SK-N-SH (cell line): ENCODE measurements around the gene CUL9. TPM values are rescaled to one million over a fixed set of nuclear protein-coding genes. Genes with fewer than 3 reads are reported as not detected.

Experiments used
- CTCF ChIA-PET: fragments of 300-600, 350-600 bp; formaldehyde crosslinking; extraction: SDS; loops from one replicate; lab custom pipeline; 2021; lab: Yijun Ruan, JAX
- POLR2A ChIA-PET: fragments of 350-600 bp; sonication (Branson Sonifier 250); formaldehyde crosslinking; extraction: SDS; loops from one replicate; lab custom pipeline; 2020; ENCODE audit warnings: antibody characterized with exemption, inconsistent platforms; lab: Yijun Ruan, JAX
- DNase-seq: peaks from one replicate; pipeline ENCODE4 v3.0.0; 2012
- H2AFZ ChIP-seq: fragments of 200-600 bp; sonication (generic); 2 replicates; pipeline ENCODE4 v1.8.1; 2016; ENCODE audit warnings: antibody characterized with exemption, mild to moderate bottlenecking, low read depth
- H3F3A ChIP-seq: fragments of 200-600 bp; sonication (generic); replicated peaks from 2 replicates; pipeline ENCODE3; 2016; ENCODE audit warnings: antibody characterized with exemption, mild to moderate bottlenecking; ENCODE audit not compliant: insufficient read depth
- H3K27ac ChIP-seq, 2 experiments: fragments of 200-500 bp in 1 of 2; fragments of 200-600 bp in 1 of 2; sonication (Bioruptor generic) in 1 of 2; sonication (generic), shearing (Covaris generic) in 1 of 2; 2 replicates each; pipeline versions ENCODE4 v1.5.1 to v1.6.1; 2014 to 2016; ENCODE audit warnings: low read depth in 2 of 2, inconsistent platforms in 1 of 2, low read length in 1 of 2, mild to moderate bottlenecking in 1 of 2, mixed read lengths in 1 of 2
- H3K27me3 ChIP-seq: fragments of 200-600 bp; sonication (generic), shearing (Covaris generic); 2 replicates; pipeline ENCODE4 v1.6.1; 2016; ENCODE audit warnings: mixed run types; ENCODE audit not compliant: insufficient read depth
- H3K36me3 ChIP-seq, 2 experiments: fragments of 200-500 bp in 1 of 2; fragments of 200-600 bp in 1 of 2; sonication (Bioruptor generic) in 1 of 2; sonication (generic) in 1 of 2; replicated peaks in 1 of 2; 2 replicates each; pipeline versions ENCODE3 to v1.5.1; 2014 to 2016; ENCODE audit warnings: low read length in 1 of 2, mild to moderate bottlenecking in 1 of 2; ENCODE audit not compliant: insufficient read depth in 2 of 2, control insufficient read depth in 1 of 2
- H3K4me1 ChIP-seq, 2 experiments: fragments of 200-500 bp in 1 of 2; fragments of 200-600 bp in 1 of 2; sonication (Bioruptor generic) in 1 of 2; sonication (generic), shearing (Covaris generic) in 1 of 2; 2 replicates each; pipeline versions ENCODE4 v1.5.1 to v1.6.1; 2014 to 2016; ENCODE audit warnings: low read depth in 1 of 2, low read length in 1 of 2, mixed run types in 1 of 2; ENCODE audit not compliant: insufficient read depth in 2 of 2, control insufficient read depth in 1 of 2
- H3K4me2 ChIP-seq: fragments of 200-600 bp; sonication (generic), shearing (Covaris generic); 2 replicates; pipeline ENCODE4 v1.6.1; 2017; ENCODE audit warnings: mixed run types
- H3K4me3 ChIP-seq, 2 experiments: fragments of 200-500 bp in 1 of 2; fragments of 200-600 bp in 1 of 2; sonication (Bioruptor generic) in 1 of 2; sonication (generic), shearing (Covaris generic) in 1 of 2; 2 replicates each; pipeline versions ENCODE4 v1.5.1 to v1.8.1; 2014 to 2016; ENCODE audit warnings: low read depth in 2 of 2, inconsistent platforms in 1 of 2, low read length in 1 of 2, mild to moderate bottlenecking in 1 of 2, mixed read lengths in 1 of 2, moderate library complexity in 1 of 2
- H3K79me2 ChIP-seq: fragments of 200-600 bp; sonication (generic); 2 replicates; pipeline ENCODE4 v1.8.1; 2017; ENCODE audit warnings: mild to moderate bottlenecking; ENCODE audit not compliant: insufficient read depth
- H3K9ac ChIP-seq: fragments of 200-600 bp; sonication (generic); 2 replicates; pipeline ENCODE4 v1.6.1; 2017; ENCODE audit warnings: mixed run types
- H3K9me2 ChIP-seq: fragments of 200-600 bp; sonication (generic); 2 replicates; pipeline ENCODE4 v1.6.1; 2017; ENCODE audit warnings: mixed run types
- H3K9me3 ChIP-seq: fragments of 200-600 bp; sonication (generic); 2 replicates; pipeline ENCODE4 v1.6.1; 2017; ENCODE audit warnings: mixed run types, mild to moderate bottlenecking, moderate library complexity
- H4K20me1 ChIP-seq: fragments of 200-600 bp; sonication (generic); 2 replicates; pipeline ENCODE4 v1.6.1; 2017; ENCODE audit warnings: mild to moderate bottlenecking, mixed run types; ENCODE audit not compliant: insufficient read depth
- CHD2 ChIP-seq: fragments of 150-350 bp; IDR thresholded peaks from 2 replicates; pipeline ENCODE4 v1.6.1; 2018; ENCODE audit warnings: low read length; ENCODE audit not compliant: partially characterized antibody
- CTCF ChIP-seq: fragments of 200-600 bp; sonication (generic); IDR thresholded peaks from 2 replicates; pipeline ENCODE4 v1.6.1; 2017; ENCODE audit warnings: antibody characterized with exemption, mild to moderate bottlenecking, moderate library complexity
- EP300 ChIP-seq, 2 experiments: IDR thresholded peaks; 2 replicates each; pipeline versions ENCODE4 v1.4.0 to v1.6.1; 2012; ENCODE audit warnings: borderline replicate concordance in 1 of 2, low read depth in 1 of 2, low read length in 1 of 2
- GABPA ChIP-seq: IDR thresholded peaks from 2 replicates; pipeline ENCODE4 v1.4.0; 2012; ENCODE audit warnings: low read depth, mild to moderate bottlenecking
- GATA2 ChIP-seq: sonication (generic); formaldehyde crosslinking; IDR thresholded peaks from 2 replicates; pipeline ENCODE4 v1.5.0; 2020; ENCODE audit warnings: mild to moderate bottlenecking, missing genetic modification reagents
- IRF3 ChIP-seq: fragments of 150-350 bp; IDR thresholded peaks from 2 replicates; pipeline ENCODE4 v1.6.1; 2016; ENCODE audit warnings: mild to moderate bottlenecking, low read depth, low read length
- JUND ChIP-seq: IDR thresholded peaks from 2 replicates; pipeline ENCODE4 v1.4.0; 2012
- MAX ChIP-seq: IDR thresholded peaks from 2 replicates; pipeline ENCODE4 v1.4.0; 2012; ENCODE audit warnings: low read depth
- MEF2A ChIP-seq: IDR thresholded peaks from 2 replicates; pipeline ENCODE4 v1.4.0; 2012; ENCODE audit warnings: low read depth, borderline replicate concordance
- NFIC ChIP-seq: IDR thresholded peaks from 2 replicates; pipeline ENCODE4 v1.4.0; 2012; ENCODE audit warnings: borderline replicate concordance
- NRF1 ChIP-seq: IDR thresholded peaks from 2 replicates; pipeline ENCODE4 v1.6.1; 2012; ENCODE audit warnings: low read depth, mild to moderate bottlenecking, low read length
- POLR2AphosphoS5 ChIP-seq: IDR thresholded peaks from 2 replicates; pipeline ENCODE4 v1.6.1; 2012; ENCODE audit warnings: low read depth, low read length
- RCOR1 ChIP-seq: fragments of 150-350 bp; IDR thresholded peaks from 2 replicates; pipeline ENCODE4 v1.6.1; 2017; ENCODE audit warnings: antibody characterized with exemption, low read length
- REST ChIP-seq: IDR thresholded peaks from 2 replicates; pipeline ENCODE4 v1.6.1; 2012; ENCODE audit warnings: mild to moderate bottlenecking, low read depth, low read length, moderate library complexity
- RXRA ChIP-seq: IDR thresholded peaks from 2 replicates; pipeline ENCODE4 v1.4.0; 2012; ENCODE audit warnings: low read depth, mild to moderate bottlenecking, borderline replicate concordance
- SMC3 ChIP-seq: IDR thresholded peaks from 2 replicates; pipeline ENCODE4 v1.6.1; 2012; ENCODE audit warnings: low read depth, low read length, improper control_type of control experiment
- TEAD4 ChIP-seq: IDR thresholded peaks from 2 replicates; pipeline ENCODE4 v1.4.0; 2012; ENCODE audit warnings: mild to moderate bottlenecking, borderline replicate concordance; ENCODE audit not compliant: insufficient read depth
- USF1 ChIP-seq: IDR thresholded peaks from 2 replicates; pipeline ENCODE4 v1.4.0; 2012; ENCODE audit warnings: low read depth, borderline replicate concordance
- YY1 ChIP-seq: IDR thresholded peaks from 2 replicates; pipeline ENCODE4 v1.4.0; 2012; ENCODE audit warnings: low read depth, mild to moderate bottlenecking
- WGBS: methylation state at CpG from one replicate; pipeline ENCODE4 v1.1.6; 2017; ENCODE audit warnings: low lambda C conversion rate; 5-methylcytosine and 5-hydroxymethylcytosine counted together
- polyA plus RNA-seq, 3 experiments: library from polyadenylated mRNA; depleted of rRNA; stranded (reverse); fragments of >200 nt; gene quantifications; 2 replicates each; pipeline ENCODE4 v1.2.3, GENCODE V29; 2012

The CUL9 gene
- polyA plus RNA-seq, 1 of the 3 experiments (the other 2 are of a cell fraction), result 37.7 TPM

GRCh38 chr6:43239054-43239453 is 57.1 kb downstream of the CUL9 start:
- H3K9me2 ChIP-seq, result no peaks in the 10 kb centered on the region
- no peak overlapping the region for H3K4me2 ChIP-seq
- TF ChIP-seq EP300 (IDR thresholded peaks at IDR 0.05; ENCODE audit: borderline replicate concordance in 1 of 2, low read depth in 1 of 2, low read length in 1 of 2) (no peak), NFIC (no peak), IRF3 (no peak), NRF1 (no peak), CHD2 (no peak)
- TF ChIP-seq, all 33 proteins: peak for 0
- ChIA-PET CTCF (interaction anchor here (2.1 kb wide), 1 partner anchor 9 kb away, joined by 19 read pairs; the partner anchor contains the start of gene DNPH1), POLR2A (no interaction called here)
- H4K20me1 ChIP-seq, result no peaks in the 10 kb centered on the region
- peaks cover 26% of the 10 kb centered on the region for H3K27me3 ChIP-seq
- peaks cover 0 to 4% of the 10 kb centered on the region in 2 experiments; a peak in 1 of 4 replicates for H3K4me1 ChIP-seq
- H3F3A ChIP-seq, result no peaks in the 10 kb centered on the region
- H3K4me3 ChIP-seq, result no peak overlapping the region
- no peaks in the 10 kb centered on the region for H3K79me2 ChIP-seq
- no peak for DNase-seq
- H3K9ac ChIP-seq, result no peak overlapping the region
- no peaks in the 10 kb centered on the region for H3K36me3 ChIP-seq
- H3K9me3 ChIP-seq, result no peaks in the 10 kb centered on the region
- H2AFZ ChIP-seq, result no peak overlapping the region
- WGBS, result 3% methylated on average over 2 of the region's 2 CpGs
- no peak overlapping the region for H3K27ac ChIP-seq

GRCh38 chr6:43240950-43241349 is 59.0 kb downstream of the CUL9 start:
- Histone ChIP-seq H4K20me1 (no peaks in the 10 kb centered on the region), H3K9me2 (no peaks in the 10 kb centered on the region), H3K79me2 (no peaks in the 10 kb centered on the region), H2AFZ (no peak overlapping the region), H3K4me2 (no peak overlapping the region), H3K27me3 (peaks cover 21% of the 10 kb centered on the region), H3K9me3 (no peaks in the 10 kb centered on the region), H3F3A (no peaks in the 10 kb centered on the region), H3K9ac (no peak overlapping the region), H3K36me3 (no peaks in the 10 kb centered on the region), H3K4me1 (peaks cover 0 to 7% of the 10 kb centered on the region in 2 experiments; a peak in 1 of 4 replicates), H3K4me3 (no peak overlapping the region), H3K27ac (no peak overlapping the region)
- ChIA-PET CTCF (interaction anchor here (0.6 to 1.1 kb wide), 3 partner anchors 9 to 88 kb away, joined by 3 to 4 read pairs (median 3); no protein-coding TSS in a partner anchor), POLR2A (no interaction called here)
- DNase-seq, result no peak
- 36% methylated on average over 1 of the region's 1 CpG for WGBS
- TF ChIP-seq POLR2AphosphoS5 (no peak), YY1 (no peak), NFIC (no peak), GATA2 (CRISPR knock-in tag) (no peak), REST (no peak), TEAD4 (no peak), CTCF (no peak), RCOR1 (no peak), MAX (no peak), RXRA (no peak), IRF3 (no peak), USF1 (no peak), SMC3 (no peak), JUND (no peak), GABPA (no peak), MEF2A (no peak)
